GM13976 (cell line): ENCODE data around the gene HIVEP3.

ENCODE experiments used
- DNase-seq: peaks from one replicate; pipeline ENCODE4 v3.0.0; 2012; ENCODE audit warnings: low spot score
- CTCF ChIP-seq: IDR thresholded peaks from 2 replicates; pipeline ENCODE4 v1.5.1; 2012; ENCODE audit warnings: borderline replicate concordance, mild to moderate bottlenecking; ENCODE audit not compliant: insufficient read depth; ENCODE audit errors: extremely low read depth, missing control alignments, control extremely low read depth
- in situ Hi-C: fragments of 300-500 bp; cut with MboI; formaldehyde crosslinking; loops from one replicate; pipeline ENCODE4 v1.12.0; 2022; ENCODE audit warnings: low sequenced_read_pairs, mixed read lengths, inconsistent platforms; ENCODE audit not compliant: unreplicated experiment

HIVEP3 gene

GRCh38 chr1:41471658-41472057, 447.1 kb downstream of the HIVEP3 start:
- TF ChIP-seq CTCF = no peak
- in situ Hi-C loops = no loop called here
- no peak for DNase-seq

GRCh38 chr1:41469706-41470105, 449.0 kb downstream of the HIVEP3 start:
- in situ Hi-C loops = no loop called here
- no peak for TF ChIP-seq CTCF
- no peak for DNase-seq

- TF ChIP-seq CTCF = no peak
- in situ Hi-C loops = no loop called here
- no peak for DNase-seq
Measured at GRCh38 chr1:41468122-41468762, 450.5 kb downstream of the HIVEP3 start.

GRCh38 chr1:41467673-41468072, 451.0 kb downstream of the HIVEP3 start:
- no peak for TF ChIP-seq CTCF
- DNase-seq = no peak
- in situ Hi-C loops = no loop called here

- TF ChIP-seq CTCF = no peak
- DNase-seq = no peak
- in situ Hi-C loops = no loop called here
Measured at GRCh38 chr1:41466146-41466545, 452.6 kb downstream of the HIVEP3 start.

GRCh38 chr1:41465741-41466140, 453.0 kb downstream of the HIVEP3 start:
- TF ChIP-seq CTCF = no peak
- in situ Hi-C loops = no loop called here
- DNase-seq = no peak
